Activated T-cell treated with anti-CD3 and anti-CD28 coated beads for 48 hours (primary cell): ENCODE results near the gene MAGI1.
"Not testable (repeated sequence)": the region's sequence is repeated elsewhere in the genome, so short reads cannot be mapped to it uniquely, and the experiment has no call there.

Experiments
- DNase-seq: peaks from one replicate; pipeline ENCODE4 v3.0.0-alpha.2; 2020; ENCODE audit warnings: low read depth

The MAGI1 gene

GRCh38 chr3:65587650-65588439 lies 450.9 kb downstream of the MAGI1 start:
- DNase-seq: no peak

GRCh38 chr3:65584913-65585312 lies 453.8 kb downstream of the MAGI1 start:
- DNase-seq: no peak

- DNase-seq: no peak
These were observed 454.7 kb downstream of the MAGI1 start for GRCh38 chr3:65584002-65584401.

GRCh38 chr3:65583188-65583587 lies 455.5 kb downstream of the MAGI1 start:
- no peak for DNase-seq

- DNase-seq: no peak
These were observed 456.6 kb downstream of the MAGI1 start for GRCh38 chr3:65582012-65582717.

- no peak for DNase-seq
These were observed 457.4 kb downstream of the MAGI1 start for GRCh38 chr3:65581313-65581712.

GRCh38 chr3:65578861-65579260 lies 459.9 kb downstream of the MAGI1 start:
- DNase-seq: no peak

GRCh38 chr3:65577843-65578430 lies 460.8 kb downstream of the MAGI1 start:
- no peak for DNase-seq

- no peak for DNase-seq
These were observed 461.8 kb downstream of the MAGI1 start for GRCh38 chr3:65576966-65577365.

- no peak for DNase-seq
These were observed 462.5 kb downstream of the MAGI1 start for GRCh38 chr3:65576228-65576627.

- DNase-seq: no peak
These were observed 463.3 kb downstream of the MAGI1 start for GRCh38 chr3:65575376-65575840.

GRCh38 chr3:65573548-65574116 lies 465.1 kb downstream of the MAGI1 start:
- DNase-seq: no peak

GRCh38 chr3:65572175-65572777 lies 466.4 kb downstream of the MAGI1 start:
- DNase-seq: no peak

GRCh38 chr3:65569845-65570405 lies 468.8 kb downstream of the MAGI1 start:
- DNase-seq: no peak

GRCh38 chr3:65569129-65569528 lies 469.6 kb downstream of the MAGI1 start:
- DNase-seq: no peak

GRCh38 chr3:65568497-65568896 lies 470.2 kb downstream of the MAGI1 start:
- DNase-seq: no peak

- DNase-seq: not testable (repeated sequence)
These were observed 473.0 kb downstream of the MAGI1 start for GRCh38 chr3:65565744-65566143.

GRCh38 chr3:65564483-65564882 lies 474.2 kb downstream of the MAGI1 start:
- no peak for DNase-seq

GRCh38 chr3:65563861-65564260 lies 474.9 kb downstream of the MAGI1 start:
- no peak for DNase-seq

- no peak for DNase-seq
These were observed 476.3 kb downstream of the MAGI1 start for GRCh38 chr3:65562447-65562846.

GRCh38 chr3:65561617-65562016 lies 477.1 kb downstream of the MAGI1 start:
- no peak for DNase-seq

- DNase-seq: no peak
These were observed 477.8 kb downstream of the MAGI1 start for GRCh38 chr3:65560901-65561300.
